ENCODE results near the gene RDH13. TPM values are rescaled to one million over a fixed set of nuclear protein-coding genes. Genes with fewer than 3 reads are reported as not detected.

Gene RDH13
- total RNA-seq, 1 donor from 2014 or later: 37.9 TPM

DNA sequence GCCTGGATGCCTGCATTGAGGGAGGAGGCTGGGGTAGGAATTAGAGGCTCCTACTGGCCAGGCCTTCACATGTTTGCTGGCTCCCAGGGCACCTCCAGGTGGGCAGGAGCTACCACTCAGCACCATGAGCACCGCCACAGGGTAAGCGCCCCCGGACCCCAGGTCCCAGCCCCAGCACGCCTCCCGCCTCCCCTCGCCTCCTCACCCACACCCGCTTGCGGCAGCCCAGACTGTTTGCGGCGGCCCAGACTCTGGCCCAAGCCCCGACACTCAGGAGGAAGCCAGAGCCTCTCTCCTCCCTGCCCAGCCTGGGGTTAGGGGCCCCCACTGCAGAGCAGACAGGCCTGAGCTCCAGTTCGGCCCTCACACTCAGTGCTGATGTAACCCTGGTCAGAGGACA is 13.4 kb upstream of the RDH13 start:
- no peaks in the 10 kb centered on the region for H3K36me3 Mint-ChIP-seq
- peaks cover 69% of the 10 kb centered on the region for H3K27me3 Mint-ChIP-seq
- peaks cover 12% of the 10 kb centered on the region for H3K4me1 Mint-ChIP-seq (ENCODE audit: unreplicated experiment)
- TF ChIP-seq, protein P1, sequence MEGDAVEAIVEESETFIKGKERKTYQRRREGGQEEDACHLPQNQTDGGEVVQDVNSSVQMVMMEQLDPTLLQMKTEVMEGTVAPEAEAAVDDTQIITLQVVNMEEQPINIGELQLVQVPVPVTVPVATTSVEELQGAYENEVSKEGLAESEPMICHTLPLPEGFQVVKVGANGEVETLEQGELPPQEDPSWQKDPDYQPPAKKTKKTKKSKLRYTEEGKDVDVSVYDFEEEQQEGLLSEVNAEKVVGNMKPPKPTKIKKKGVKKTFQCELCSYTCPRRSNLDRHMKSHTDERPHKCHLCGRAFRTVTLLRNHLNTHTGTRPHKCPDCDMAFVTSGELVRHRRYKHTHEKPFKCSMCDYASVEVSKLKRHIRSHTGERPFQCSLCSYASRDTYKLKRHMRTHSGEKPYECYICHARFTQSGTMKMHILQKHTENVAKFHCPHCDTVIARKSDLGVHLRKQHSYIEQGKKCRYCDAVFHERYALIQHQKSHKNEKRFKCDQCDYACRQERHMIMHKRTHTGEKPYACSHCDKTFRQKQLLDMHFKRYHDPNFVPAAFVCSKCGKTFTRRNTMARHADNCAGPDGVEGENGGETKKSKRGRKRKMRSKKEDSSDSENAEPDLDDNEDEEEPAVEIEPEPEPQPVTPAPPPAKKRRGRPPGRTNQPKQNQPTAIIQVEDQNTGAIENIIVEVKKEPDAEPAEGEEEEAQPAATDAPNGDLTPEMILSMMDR (conservative IDR thresholded peaks at IDR 0.05): no peak
- DNase-seq (ENCODE audit: extremely low spot score, unreplicated experiment): no peak
- no peaks in the 10 kb centered on the region for H3K9me3 Mint-ChIP-seq
- peak overlapping the region; percentile 79 for H3K4me3 Mint-ChIP-seq
- H3K27ac Mint-ChIP-seq: peak overlapping the region; percentile 83

DNA sequence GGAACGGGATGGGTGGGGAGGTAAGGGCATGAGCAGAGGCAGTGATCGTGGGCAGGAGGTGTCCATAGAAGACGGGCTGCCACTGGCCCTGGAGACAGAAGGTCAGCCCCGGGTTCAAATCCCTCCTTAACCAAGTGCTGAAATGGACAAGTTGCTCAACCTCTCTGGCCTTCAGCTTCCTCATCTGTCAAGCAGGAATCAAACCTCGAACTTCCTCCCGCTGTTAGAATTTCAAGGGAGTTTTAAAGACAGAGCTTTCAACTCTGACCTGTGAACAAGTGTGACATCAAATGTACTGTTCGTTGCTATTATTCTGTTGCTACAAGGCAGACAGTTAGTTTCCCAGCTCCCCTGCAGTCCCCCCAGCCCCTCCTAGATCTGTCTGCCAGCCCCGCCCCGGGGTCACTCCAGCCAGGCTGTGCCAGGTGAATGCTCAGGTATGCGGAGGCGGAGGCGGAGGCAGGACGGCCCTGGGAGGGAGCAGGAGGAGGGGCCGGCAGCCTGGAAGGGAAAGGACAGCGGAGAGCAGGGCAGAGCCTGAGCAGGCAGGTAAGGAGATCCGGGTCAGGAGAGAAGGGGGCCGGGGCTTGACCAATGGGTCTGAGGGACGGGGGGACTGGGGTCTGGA is 12.5 kb upstream of the RDH13 start, which contains the start of gene EPS8L1:
Gene EPS8L1, plus strand, starts transcription at position 499 of the 628 bp plus-strand sequence. CDS start 576 bp downstream, outside the sequence.
- Mint-ChIP-seq H3K27ac (peak within 1 kb of the TSS; percentile 83), H3K36me3 (no peaks in the 10 kb centered on the region), H3K4me1 (ENCODE audit: unreplicated experiment) (peaks cover 7% of the 10 kb centered on the region), H3K4me3 (peak within 1 kb of the TSS; percentile 79), H3K9me3 (no peaks in the 10 kb centered on the region), H3K27me3 (peaks cover 62% of the 10 kb centered on the region)
- DNase-seq (ENCODE audit: extremely low spot score, unreplicated experiment): no peak
- TF ChIP-seq, protein P1 (conservative IDR thresholded peaks at IDR 0.05): no peak

DNA sequence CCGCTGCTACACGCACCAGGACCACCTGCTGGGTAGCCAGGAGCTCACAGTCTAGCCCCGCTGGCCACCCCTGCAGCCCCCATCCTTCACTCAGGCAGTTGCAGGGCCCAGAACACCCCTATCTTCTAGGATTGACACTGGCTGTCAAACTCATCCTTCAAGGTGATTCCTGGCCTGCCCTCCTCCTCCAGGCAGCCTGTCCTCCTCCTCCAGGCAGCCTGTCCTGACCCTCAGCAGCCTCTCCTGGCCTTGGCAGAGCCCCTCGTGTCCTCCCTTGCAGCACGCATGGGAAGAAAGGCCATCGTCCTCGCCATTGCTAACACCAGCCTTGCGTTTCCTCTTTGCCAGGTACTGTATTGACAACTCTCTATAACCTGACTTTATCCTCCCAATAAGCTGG is 9.0 kb upstream of the RDH13 start:
- Mint-ChIP-seq H3K4me1 (ENCODE audit: unreplicated experiment) (peaks cover 9% of the 10 kb centered on the region), H3K27ac (peak overlapping the region; percentile 90), H3K36me3 (no peaks in the 10 kb centered on the region), H3K9me3 (no peaks in the 10 kb centered on the region), H3K27me3 (peaks cover 68% of the 10 kb centered on the region), H3K4me3 (peak overlapping the region; percentile 66)
- no peak for DNase-seq (ENCODE audit: extremely low spot score, unreplicated experiment)
- TF ChIP-seq, protein P1 (conservative IDR thresholded peaks at IDR 0.05): no peak

DNA sequence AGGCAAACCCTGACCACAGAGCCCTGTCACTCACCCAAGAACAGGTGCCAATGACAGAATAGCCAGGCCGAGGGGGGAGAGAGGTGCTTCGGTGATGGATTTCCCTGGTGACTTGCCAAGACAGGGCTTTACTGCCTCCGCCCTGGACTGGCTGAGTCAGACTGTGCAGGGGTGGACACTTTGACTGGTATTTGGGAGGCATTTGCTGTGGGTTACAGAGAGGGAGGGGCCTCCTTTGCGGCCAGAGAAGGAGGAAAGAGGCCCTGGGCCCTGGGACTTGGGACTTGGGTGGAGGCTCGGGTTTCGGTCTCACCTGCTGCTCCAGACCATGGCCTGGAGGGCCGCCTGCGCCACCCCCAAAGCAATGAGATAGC is 8.2 kb upstream of the RDH13 start:
- DNase-seq (ENCODE audit: extremely low spot score, unreplicated experiment): no peak
- TF ChIP-seq, protein P1 (conservative IDR thresholded peaks at IDR 0.05): no peak
- H3K27me3 Mint-ChIP-seq: peaks cover 70% of the 10 kb centered on the region
- H3K36me3 Mint-ChIP-seq: no peaks in the 10 kb centered on the region
- peak overlapping the region; percentile 52 for H3K4me3 Mint-ChIP-seq
- H3K4me1 Mint-ChIP-seq (ENCODE audit: unreplicated experiment): peaks cover 9% of the 10 kb centered on the region
- peak overlapping the region; percentile 90 for H3K27ac Mint-ChIP-seq
- no peaks in the 10 kb centered on the region for H3K9me3 Mint-ChIP-seq

DNA sequence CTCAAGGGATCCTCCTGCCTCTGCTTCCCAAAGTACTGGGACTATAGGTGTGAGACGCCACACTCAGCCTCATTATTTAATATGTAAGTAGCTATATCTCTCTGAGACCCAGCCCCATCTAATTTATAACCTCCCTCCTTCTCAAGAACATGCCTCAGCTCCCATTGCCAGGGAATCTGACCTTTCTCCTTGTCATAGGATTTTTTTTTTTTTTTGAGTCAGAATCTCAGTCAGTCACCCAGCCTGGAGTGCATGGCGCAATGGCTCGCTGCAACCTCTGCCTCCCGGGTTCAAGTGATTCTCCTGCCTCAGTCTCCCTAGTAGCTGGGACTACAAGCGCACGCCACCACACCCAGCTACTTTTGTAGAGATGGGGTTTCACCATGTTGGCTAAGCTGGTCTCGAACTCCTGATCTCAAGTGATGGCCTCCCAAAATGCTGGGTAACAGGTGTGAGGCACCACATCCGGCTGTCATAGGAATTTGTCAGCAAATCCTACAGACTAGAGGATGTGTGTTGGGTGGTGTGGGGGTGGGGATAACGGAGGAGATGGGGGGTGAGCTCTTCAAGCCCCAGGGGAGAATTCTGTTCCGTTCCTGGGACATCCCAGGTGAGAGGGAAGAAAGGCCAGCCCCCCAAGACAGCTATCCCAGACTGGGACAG is 7.6 kb upstream of the RDH13 start:
- Mint-ChIP-seq H3K4me3 (no peak overlapping the region), H3K4me1 (ENCODE audit: unreplicated experiment) (peaks cover 9% of the 10 kb centered on the region), H3K27ac (peak overlapping the region; percentile 90), H3K36me3 (no peaks in the 10 kb centered on the region), H3K27me3 (peaks cover 74% of the 10 kb centered on the region), H3K9me3 (no peaks in the 10 kb centered on the region)
- no peak for DNase-seq (ENCODE audit: extremely low spot score, unreplicated experiment)
- TF ChIP-seq, protein P1 (conservative IDR thresholded peaks at IDR 0.05): no peak
